NCI-H510A treated with DMSO at 0.1 percent for 48 hours (cell line): ENCODE results near the gene FCRL5.
A peak's percentile ranks its signal among the peaks of the same experiment; 100 is the strongest.
"Not testable (repeated sequence)": the region's sequence is repeated elsewhere in the genome, so short reads cannot be mapped to it uniquely, and the experiment has no call there.

ENCODE experiments used
- DNase-seq: peaks from one replicate; lab custom pipeline; 2025; lab: John Stamatoyannopoulos, UW

FCRL5 gene

GRCh38 chr1:157551694-157552693 lies at the start of gene FCRL5:
Gene FCRL5, minus strand, starts transcription at chr1:157552515. Its CDS starts 153 bp downstream, at chr1:157552362.
- DNase-seq = no peak

GRCh38 chr1:157600236-157600635 lies 47.9 kb upstream of the FCRL5 start:
- no peak for DNase-seq

- no peak for DNase-seq
These were observed 45.8 kb upstream of the FCRL5 start, which contains the start of gene FCRL4 for GRCh38 chr1:157597959-157598667. Gene FCRL4, minus strand, starts transcription at chr1:157598085. Its CDS starts 141 bp downstream, at chr1:157597944.

GRCh38 chr1:157596384-157596783 lies 44.1 kb upstream of the FCRL5 start:
- DNase-seq = no peak

- DNase-seq = no peak
These were observed 43.0 kb upstream of the FCRL5 start for GRCh38 chr1:157595356-157595755.

GRCh38 chr1:157585984-157586383 lies 33.7 kb upstream of the FCRL5 start:
- no peak for DNase-seq

- no peak for DNase-seq
These were observed 32.2 kb upstream of the FCRL5 start for GRCh38 chr1:157584503-157584902.

- no peak for DNase-seq
These were observed 28.5 kb upstream of the FCRL5 start for GRCh38 chr1:157580828-157581210.

- DNase-seq = peak; percentile 76
These were observed 28.0 kb upstream of the FCRL5 start for GRCh38 chr1:157580179-157580827.

GRCh38 chr1:157577420-157577819 lies 25.1 kb upstream of the FCRL5 start:
- DNase-seq = no peak

GRCh38 chr1:157575744-157576143 lies 23.4 kb upstream of the FCRL5 start:
- DNase-seq = no peak

GRCh38 chr1:157574836-157575235 lies 22.5 kb upstream of the FCRL5 start:
- peak; percentile 83 for DNase-seq

- no peak for DNase-seq
These were observed 14.4 kb upstream of the FCRL5 start for GRCh38 chr1:157566484-157567300.

- no peak for DNase-seq
These were observed 10.2 kb upstream of the FCRL5 start for GRCh38 chr1:157562515-157562914.

- DNase-seq = no peak
These were observed 5.8 kb upstream of the FCRL5 start for GRCh38 chr1:157558119-157558518.

GRCh38 chr1:157548081-157548480 lies 4.2 kb downstream of the FCRL5 start:
- not testable (repeated sequence) for DNase-seq

GRCh38 chr1:157542676-157543075 lies 9.6 kb downstream of the FCRL5 start:
- DNase-seq = no peak

GRCh38 chr1:157540852-157541251 lies 11.5 kb downstream of the FCRL5 start:
- DNase-seq = no peak

- no peak for DNase-seq
These were observed 12.1 kb downstream of the FCRL5 start for GRCh38 chr1:157540160-157540748.

GRCh38 chr1:157539568-157539967 lies 12.7 kb downstream of the FCRL5 start:
- no peak for DNase-seq

- no peak for DNase-seq
These were observed 19.7 kb downstream of the FCRL5 start for GRCh38 chr1:157532569-157532968.
